IPS-20b (cell line): Measurements from ENCODE around the gene CSF3.
A peak's percentile ranks its signal among the peaks of the same experiment; 100 is the strongest.

Experiments
- H3K27ac ChIP-seq: one replicate; pipeline ENCODE4 v1.5.1; 2013; ENCODE audit warnings: low read length
- H3K27me3 ChIP-seq: 2 replicates; pipeline ENCODE4 v1.6.1; 2013; ENCODE audit warnings: mild to moderate bottlenecking, low read length, inconsistent platforms; ENCODE audit not compliant: insufficient read depth
- H3K36me3 ChIP-seq: 2 replicates; pipeline ENCODE4 v1.6.1; 2013; ENCODE audit warnings: low read depth, mild to moderate bottlenecking, inconsistent platforms, low read length, moderate library complexity; ENCODE audit not compliant: insufficient read depth
- H3K4me1 ChIP-seq: 2 replicates; pipeline ENCODE4 v1.6.1; 2013; ENCODE audit warnings: mild to moderate bottlenecking, control low read depth, inconsistent platforms, low read length, moderate library complexity; ENCODE audit not compliant: insufficient read depth
- H3K4me3 ChIP-seq: 2 replicates; pipeline ENCODE4 v1.5.1; 2013; ENCODE audit warnings: mild to moderate bottlenecking, low read length, inconsistent platforms
- H3K9ac ChIP-seq: 2 replicates; pipeline ENCODE4 v1.6.1; 2013; ENCODE audit warnings: low read depth, mild to moderate bottlenecking, inconsistent platforms, low read length, moderate library complexity
- H3K9me3 ChIP-seq: 2 replicates; pipeline ENCODE4 v1.6.1; 2013; ENCODE audit warnings: mild to moderate bottlenecking, low read depth, low read length, inconsistent platforms; ENCODE audit not compliant: insufficient read depth

Gene CSF3

DNA sequence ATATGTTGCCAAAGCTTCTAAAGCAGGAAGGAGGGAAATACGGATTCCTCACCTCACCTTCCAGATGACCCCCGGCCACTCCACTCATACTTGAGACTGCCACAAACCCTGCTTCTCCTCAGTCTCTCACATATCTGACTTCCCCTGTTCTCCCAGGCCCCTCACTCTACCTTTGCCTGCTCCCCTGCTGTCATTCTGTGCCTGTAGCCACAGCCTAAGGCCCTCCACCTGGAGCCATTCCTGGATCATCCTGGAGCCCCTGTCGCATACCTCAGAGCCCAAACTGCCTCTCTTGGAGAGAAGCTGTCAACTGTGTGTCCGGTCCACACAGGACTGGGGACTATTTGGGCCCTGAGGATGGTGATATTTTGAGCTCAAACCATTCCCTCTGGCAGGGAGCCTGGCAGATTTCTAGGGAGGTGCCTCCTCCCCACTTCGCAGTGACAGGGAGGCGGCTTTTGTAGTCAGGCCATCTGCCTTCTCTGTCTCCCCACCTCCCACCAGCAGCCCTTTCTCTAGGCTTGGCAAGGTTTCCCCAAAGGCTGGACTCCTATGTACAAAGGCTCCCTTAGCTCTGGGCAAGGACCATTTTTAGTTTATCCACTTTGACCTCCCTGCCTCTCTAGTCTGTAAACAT is 41.3 kb downstream of the CSF3 start:
- Histone ChIP-seq H3K27me3 (peaks cover 7% of the 10 kb centered on the region), H3K9me3 (no peaks in the 10 kb centered on the region), H3K4me3 (no peak overlapping the region), H3K9ac (no peak overlapping the region), H3K36me3 (peaks cover 12% of the 10 kb centered on the region), H3K27ac (no peak overlapping the region), H3K4me1 (peaks cover 7% of the 10 kb centered on the region; the same call in 1 of the 2 replicates)

DNA sequence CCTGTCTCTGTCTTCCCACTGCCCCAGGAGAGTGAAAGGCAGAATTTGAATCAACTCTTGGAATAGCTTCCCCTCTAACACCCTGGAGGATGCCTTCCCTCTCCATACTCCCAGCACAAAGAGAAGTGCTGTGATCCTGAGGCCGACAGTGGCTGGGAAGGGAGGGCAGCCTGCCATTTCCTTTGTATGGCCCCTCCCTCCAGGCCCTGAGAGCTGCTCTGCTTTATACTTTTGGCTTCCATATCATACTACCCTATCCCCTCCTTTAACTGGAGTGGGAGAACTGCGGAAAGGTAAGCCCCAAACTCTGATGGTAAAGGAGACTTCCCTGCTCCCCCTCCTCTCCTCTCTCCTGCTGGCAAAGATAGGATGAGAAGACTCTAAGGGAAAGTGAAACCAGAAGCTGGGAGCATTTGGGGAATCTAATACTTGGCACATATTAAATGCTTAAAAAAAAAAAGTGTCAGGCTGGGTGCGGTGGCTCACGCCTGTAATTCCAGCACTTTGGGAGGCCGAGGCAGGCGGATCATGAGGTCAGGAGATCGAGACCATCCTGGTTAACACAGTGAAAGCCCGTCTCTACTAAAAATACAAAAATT is 43.0 kb downstream of the CSF3 start:
- no peaks in the 10 kb centered on the region for H3K36me3 ChIP-seq
- H3K9ac ChIP-seq = no peak overlapping the region
- H3K27me3 ChIP-seq = peaks cover 15% of the 10 kb centered on the region
- peaks cover 10% of the 10 kb centered on the region; the same call in 1 of the 2 replicates for H3K4me1 ChIP-seq
- no peak overlapping the region for H3K27ac ChIP-seq
- H3K4me3 ChIP-seq = no peak overlapping the region
- H3K9me3 ChIP-seq = no peaks in the 10 kb centered on the region

DNA sequence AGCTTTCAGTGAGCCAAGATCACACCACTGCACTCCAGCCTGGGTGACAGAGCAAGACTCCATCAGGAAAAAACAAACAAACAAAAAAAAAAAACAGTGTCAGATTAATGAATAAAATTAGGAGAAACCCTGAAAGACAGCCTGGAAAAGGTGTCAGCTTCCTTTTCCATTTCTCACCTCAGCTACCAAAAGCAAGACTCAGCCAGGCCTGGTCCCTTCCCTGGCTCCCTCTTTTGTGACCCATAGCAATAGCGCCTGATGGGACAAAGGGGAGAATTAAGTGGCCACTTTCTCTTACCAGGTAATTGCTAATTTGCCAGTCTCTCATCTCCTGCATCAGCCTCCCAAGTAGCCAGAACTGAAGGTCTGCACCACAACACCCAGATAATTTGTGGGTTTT is 43.6 kb downstream of the CSF3 start:
- H3K9ac ChIP-seq = no peak overlapping the region
- no peaks in the 10 kb centered on the region for H3K9me3 ChIP-seq
- H3K4me1 ChIP-seq = peaks cover 14% of the 10 kb centered on the region; the same call in 1 of the 2 replicates
- no peaks in the 10 kb centered on the region for H3K36me3 ChIP-seq
- H3K4me3 ChIP-seq = no peak overlapping the region
- H3K27ac ChIP-seq = no peak overlapping the region
- peaks cover 21% of the 10 kb centered on the region for H3K27me3 ChIP-seq

DNA sequence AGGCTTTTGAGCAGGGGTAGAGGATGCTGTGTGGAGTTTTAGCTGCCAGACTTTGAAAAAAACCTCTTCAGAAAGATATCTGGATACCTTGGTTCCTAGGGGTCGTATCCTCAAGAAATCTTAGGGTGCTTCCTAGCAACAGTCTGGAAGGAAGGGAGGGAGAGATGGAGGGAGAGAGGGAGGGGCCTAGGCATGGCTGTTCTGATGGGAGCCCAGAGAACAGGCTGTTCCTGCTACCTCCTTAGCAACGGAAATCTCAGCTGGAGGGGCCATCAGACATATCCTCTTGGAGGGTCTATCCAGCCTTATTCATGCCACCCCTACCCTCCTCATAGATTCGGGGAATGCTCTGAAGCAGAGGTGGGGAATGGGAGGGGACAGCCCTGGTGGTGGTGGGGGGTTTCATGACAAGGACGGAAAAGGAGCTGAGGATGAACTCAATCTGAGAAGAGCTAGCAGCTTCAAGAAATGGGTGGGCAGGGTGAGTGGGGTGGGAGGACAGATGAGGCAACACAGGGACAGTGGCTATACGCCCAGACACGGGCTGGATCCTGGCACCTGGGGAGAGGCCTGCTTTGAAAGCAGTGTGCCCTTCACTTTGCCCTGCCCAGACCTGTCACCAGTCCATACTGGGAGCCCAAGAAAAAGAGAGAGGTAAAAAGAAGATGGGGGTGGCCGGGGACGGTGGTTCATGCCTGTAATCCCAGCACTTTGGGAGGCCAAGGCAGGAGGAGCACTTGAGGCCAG is 44.7 kb downstream of the CSF3 start:
- Histone ChIP-seq H3K4me3 (no peak overlapping the region), H3K9ac (no peak overlapping the region), H3K9me3 (no peaks in the 10 kb centered on the region), H3K27me3 (peaks cover 31% of the 10 kb centered on the region), H3K27ac (no peak overlapping the region), H3K4me1 (peaks cover 20% of the 10 kb centered on the region; the same call in 1 of the 2 replicates), H3K36me3 (no peaks in the 10 kb centered on the region)

DNA sequence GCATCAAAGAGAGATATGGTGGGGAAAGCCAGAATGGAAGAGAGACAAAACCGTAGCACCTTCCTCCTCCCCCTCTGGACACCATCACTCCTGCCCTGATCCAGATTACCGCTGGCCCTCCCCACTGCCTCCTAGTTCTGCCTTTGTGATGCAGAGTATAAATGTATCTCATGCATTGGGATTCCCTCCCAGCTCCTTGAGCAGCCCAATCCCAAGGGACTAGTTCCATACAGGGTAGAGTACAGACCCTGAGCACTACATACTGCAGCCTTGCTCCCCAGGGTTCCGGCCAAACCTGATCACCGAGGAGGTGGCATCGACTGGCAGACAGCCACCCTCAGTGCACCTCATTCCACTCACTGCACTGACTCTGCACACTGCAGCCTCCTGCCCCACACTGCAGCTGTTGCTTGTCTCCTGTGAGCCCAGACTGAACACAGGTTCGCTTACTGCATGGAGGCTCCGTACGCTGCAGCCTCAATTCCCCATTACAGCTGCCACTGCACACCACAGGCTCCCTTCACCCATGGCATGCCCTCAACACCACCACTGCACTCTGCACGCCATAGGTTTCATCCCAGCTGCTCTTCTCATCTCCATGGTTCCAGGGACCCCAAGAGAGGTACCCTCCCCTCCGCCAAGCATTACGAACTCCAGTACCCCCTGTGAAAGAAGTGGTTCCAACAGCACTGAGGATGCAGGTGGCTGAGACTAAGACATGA is 45.8 kb downstream of the CSF3 start:
- H3K9me3 ChIP-seq = no peaks in the 10 kb centered on the region
- peaks cover 30% of the 10 kb centered on the region; the same call in 1 of the 2 replicates for H3K4me1 ChIP-seq
- H3K27me3 ChIP-seq = peaks cover 32% of the 10 kb centered on the region
- no peak overlapping the region for H3K9ac ChIP-seq
- no peak overlapping the region for H3K4me3 ChIP-seq
- H3K27ac ChIP-seq = no peak overlapping the region
- no peaks in the 10 kb centered on the region for H3K36me3 ChIP-seq

DNA sequence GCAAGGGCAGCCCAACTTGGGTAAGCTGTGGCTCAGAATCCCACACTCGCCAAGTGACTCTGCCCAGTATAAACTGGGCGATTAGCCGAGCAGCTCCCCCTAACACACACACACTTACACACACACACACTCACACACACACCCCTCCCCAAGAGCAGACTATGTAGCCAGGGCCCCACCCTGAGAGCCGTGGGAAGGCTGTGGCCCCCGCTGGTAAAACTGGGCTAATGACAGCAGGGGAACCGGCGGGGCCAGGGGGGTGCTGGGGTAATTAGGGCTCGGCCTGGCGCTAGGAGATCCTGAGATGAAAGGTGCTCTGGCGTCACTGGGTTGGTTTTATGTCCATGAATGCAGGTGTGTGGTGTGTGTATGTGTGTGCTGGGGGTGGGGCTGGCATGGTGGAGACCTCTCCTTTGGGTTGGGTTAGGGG is 46.4 kb downstream of the CSF3 start:
- peaks cover 30% of the 10 kb centered on the region; the same call in 1 of the 2 replicates for H3K4me1 ChIP-seq
- H3K9me3 ChIP-seq = no peaks in the 10 kb centered on the region
- no peak overlapping the region for H3K9ac ChIP-seq
- no peaks in the 10 kb centered on the region for H3K36me3 ChIP-seq
- no peak overlapping the region for H3K27ac ChIP-seq
- peaks cover 32% of the 10 kb centered on the region for H3K27me3 ChIP-seq
- peak overlapping the region; percentile 66; the same call in 1 of the 2 replicates for H3K4me3 ChIP-seq

DNA sequence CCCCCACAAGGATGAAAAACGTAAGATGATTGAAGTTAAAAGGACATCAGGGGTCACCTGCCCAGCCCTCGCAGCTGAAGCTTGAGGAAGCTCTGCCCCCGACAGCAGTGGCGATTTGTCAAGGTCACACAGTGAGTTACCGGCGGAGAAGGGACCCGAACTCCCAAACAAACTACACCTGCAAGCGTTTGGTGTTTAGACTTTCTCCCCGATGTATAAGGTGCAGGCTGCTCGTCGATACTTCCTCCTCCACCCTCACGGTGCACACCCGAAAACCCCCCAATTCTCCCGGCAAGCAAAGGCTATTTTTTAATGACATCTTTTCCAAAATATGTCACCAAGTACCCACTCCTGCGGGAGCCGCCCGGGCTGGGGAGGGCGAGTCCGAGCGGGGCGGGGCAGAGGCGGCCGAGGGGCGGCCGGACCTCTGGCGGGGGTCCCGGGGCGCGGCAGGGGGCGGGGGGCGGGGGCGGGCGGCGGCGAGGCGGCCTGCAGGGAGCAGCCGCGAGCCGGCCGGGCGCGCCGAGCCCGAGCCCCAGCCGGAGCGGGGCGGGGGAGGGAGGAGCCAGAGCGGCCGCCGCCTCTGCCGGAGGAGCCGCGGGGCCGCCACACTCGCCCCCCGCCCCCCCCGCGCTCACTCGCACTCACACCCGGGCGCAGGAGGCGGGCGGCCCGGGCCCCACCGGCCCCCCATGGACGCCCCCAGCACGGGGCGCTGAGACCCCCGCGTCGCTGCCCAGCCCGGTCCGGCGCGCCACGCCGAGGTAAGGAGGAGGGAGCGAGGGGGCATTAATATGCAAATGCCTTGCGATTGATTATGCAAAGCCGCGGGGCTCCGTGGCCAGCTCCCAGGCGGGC is 47.3 kb downstream of the CSF3 start, which contains the start of gene THRA:
Gene THRA, plus strand, starts transcription at position 637 of the 858 bp plus-strand sequence. CDS start 11,524 bp downstream, outside the sequence.
- Histone ChIP-seq H3K4me1 (peaks cover 30% of the 10 kb centered on the region; the same call in 1 of the 2 replicates), H3K36me3 (no peaks in the 10 kb centered on the region), H3K27me3 (peaks cover 32% of the 10 kb centered on the region), H3K9me3 (no peaks in the 10 kb centered on the region), H3K9ac (peak within 1 kb of the TSS; percentile 71), H3K27ac (no peak within 1 kb of the TSS), H3K4me3 (peak within 1 kb of the TSS; percentile 85)

DNA sequence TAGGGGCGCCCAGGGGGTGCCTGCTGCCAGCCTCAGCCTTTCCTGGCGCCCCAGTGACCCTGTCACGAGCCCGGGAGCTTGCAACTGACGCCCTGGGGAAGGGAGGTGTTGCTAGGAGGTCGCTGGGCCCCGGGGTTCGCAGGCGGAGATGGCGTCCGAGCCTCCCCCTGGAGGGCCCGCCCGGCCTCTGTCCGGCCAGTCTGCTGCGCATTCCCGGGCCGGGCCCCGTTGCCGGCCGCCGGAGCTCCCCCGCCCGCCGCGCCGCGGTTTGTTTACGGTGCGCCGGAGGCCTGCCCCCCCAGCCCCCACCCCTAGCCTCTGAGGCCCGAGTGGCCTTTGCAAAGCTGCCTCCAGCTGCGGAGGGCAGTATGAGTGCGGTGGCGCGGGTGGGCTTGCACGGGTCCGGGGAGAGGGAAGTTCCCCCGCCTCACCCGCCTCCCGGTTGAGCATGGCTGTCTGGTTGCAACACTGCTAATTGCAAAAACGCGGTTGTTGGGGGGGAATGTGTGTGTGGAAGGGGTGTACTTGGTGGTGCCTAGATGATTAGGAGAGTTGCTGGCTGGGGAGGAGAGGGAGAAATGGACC is 48.0 kb downstream of the CSF3 start:
- H3K9me3 ChIP-seq = no peaks in the 10 kb centered on the region
- H3K27ac ChIP-seq = no peak overlapping the region
- no peaks in the 10 kb centered on the region for H3K36me3 ChIP-seq
- peaks cover 32% of the 10 kb centered on the region; the same call in 1 of the 2 replicates for H3K4me1 ChIP-seq
- peak overlapping the region; percentile 85 for H3K4me3 ChIP-seq
- peaks cover 32% of the 10 kb centered on the region for H3K27me3 ChIP-seq
- H3K9ac ChIP-seq = peak overlapping the region; percentile 71

DNA sequence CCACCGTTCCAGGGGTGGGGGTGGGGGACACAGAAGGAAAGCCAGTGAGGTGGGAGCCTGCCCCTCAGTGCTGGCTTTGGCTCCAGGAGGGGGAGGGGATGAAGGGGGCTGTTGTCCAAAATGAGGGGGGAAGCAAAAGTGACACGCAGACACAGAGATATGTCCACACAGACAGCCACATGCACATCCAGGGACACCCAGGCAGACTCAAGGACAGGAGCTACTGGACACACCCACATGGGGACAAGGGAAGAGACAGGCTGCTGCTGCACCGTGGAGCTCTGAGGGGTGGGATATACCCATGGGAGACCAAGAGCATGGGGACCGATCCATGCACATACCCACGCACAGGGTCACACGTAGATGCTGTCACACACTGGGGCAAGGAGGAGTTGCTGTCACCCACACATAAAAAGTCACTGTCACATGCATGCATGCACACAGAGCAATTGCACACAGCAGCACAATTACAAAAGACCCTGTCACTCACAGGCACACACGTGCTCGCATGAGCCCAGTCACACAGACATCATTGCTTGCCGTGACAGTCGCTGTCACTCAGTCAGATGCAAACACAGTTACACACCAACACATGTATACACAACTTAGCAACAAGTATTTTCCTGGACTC is 48.8 kb downstream of the CSF3 start:
- no peaks in the 10 kb centered on the region for H3K36me3 ChIP-seq
- H3K9ac ChIP-seq = peak overlapping the region; percentile 71; the same call in 1 of the 2 replicates
- peak overlapping the region; percentile 85 for H3K4me3 ChIP-seq
- H3K4me1 ChIP-seq = peaks cover 37% of the 10 kb centered on the region; the same call in 1 of the 2 replicates
- H3K27me3 ChIP-seq = peaks cover 32% of the 10 kb centered on the region
- H3K27ac ChIP-seq = no peak overlapping the region
- H3K9me3 ChIP-seq = no peaks in the 10 kb centered on the region
